ENCODE data around the gene PRKAG2. TPM values are rescaled to one million over a fixed set of nuclear protein-coding genes. Genes with fewer than 3 reads are reported as not detected.

PRKAG2 gene
- total and polyA plus RNA-seq, 2 experiments from 2014 or later, result 9.1 to 14.9 TPM

- no peak for TF ChIP-seq ZNF331 (CRISPR knock-in tag; IDR thresholded peaks at IDR 0.05; ENCODE audit: low read depth)
- no peak for TF ChIP-seq REST (IDR thresholded peaks at IDR 0.05; ENCODE audit: unreplicated experiment)
- no peak for TF ChIP-seq NANOG (IDR thresholded peaks at IDR 0.05; ENCODE audit: borderline replicate concordance)
- no peak for TF ChIP-seq JUNB (IDR thresholded peaks at IDR 0.05; ENCODE audit: unreplicated experiment)
- TF ChIP-seq ETS1 (IDR thresholded peaks at IDR 0.05), result no peak
- no peak for TF ChIP-seq CTCF (conservative IDR thresholded peaks at IDR 0.05; ENCODE audit: low read depth in 2 of 2)
- TF ChIP-seq CREB1 (CRISPR knock-in tag; IDR thresholded peaks at IDR 0.05; ENCODE audit: low read depth), result no peak
- H3K4me1 Mint-ChIP-seq, result no peaks in the 10 kb centered on the region
- no peak overlapping the region for H2AFZ ChIP-seq
- no peaks in the 10 kb centered on the region for H3K36me3 ChIP-seq (ENCODE audit: insufficient read depth)
- peaks cover 2% of the 10 kb centered on the region for H3K27me3 Mint-ChIP-seq (ENCODE audit: insufficient read depth, low read depth, poor library complexity)
- H3K4me3 Mint-ChIP-seq, result no peak overlapping the region
- ATAC-seq (no peak), DNase-seq (ENCODE audit: low spot score) (no peak)
- no peaks in the 10 kb centered on the region for H3K79me2 ChIP-seq (replicated peaks; ENCODE audit: insufficient read depth)
- no peak overlapping the region for H3K4me3 ChIP-seq
- no peaks in the 10 kb centered on the region for H4K20me1 ChIP-seq (replicated peaks; ENCODE audit: insufficient read depth)
- no peak overlapping the region for H3K27ac Mint-ChIP-seq
- H3K36me3 Mint-ChIP-seq (ENCODE audit: low read depth), result no peaks in the 10 kb centered on the region
- no peaks in the 10 kb centered on the region for H3F3A ChIP-seq (replicated peaks; ENCODE audit: low read depth)
- H3K4me1 ChIP-seq (ENCODE audit: insufficient read depth), result no peaks in the 10 kb centered on the region
- H3K9me2 ChIP-seq (ENCODE audit: insufficient read depth), result 0 out of 2 replicates have a peak, but pooled peaks cover 3% of the 10 kb centered on the region
- no peak overlapping the region for H3K4me2 ChIP-seq
- H3K27ac ChIP-seq (ENCODE audit: low read depth), result no peak overlapping the region
- no peaks in the 10 kb centered on the region for H3K27me3 ChIP-seq (ENCODE audit: insufficient read depth)
- no peaks in the 10 kb centered on the region for H3K9me3 Mint-ChIP-seq
These were observed 73.1 kb downstream of the PRKAG2 start for GRCh38 chr7:151803841-151804240.

- Histone ChIP-seq H3K4me3 (no peak overlapping the region), H3K79me2 (replicated peaks; ENCODE audit: insufficient read depth) (no peaks in the 10 kb centered on the region), H3F3A (replicated peaks; ENCODE audit: low read depth) (no peaks in the 10 kb centered on the region), H3K4me2 (no peak overlapping the region), H3K36me3 (ENCODE audit: insufficient read depth) (no peaks in the 10 kb centered on the region), H2AFZ (no peak overlapping the region), H3K4me1 (ENCODE audit: insufficient read depth) (no peaks in the 10 kb centered on the region), H3K27me3 (ENCODE audit: insufficient read depth) (no peaks in the 10 kb centered on the region), H3K27ac (ENCODE audit: low read depth) (no peak overlapping the region), H3K9me2 (ENCODE audit: insufficient read depth) (0 out of 2 replicates have a peak, but pooled peaks cover 3% of the 10 kb centered on the region), H4K20me1 (replicated peaks; ENCODE audit: insufficient read depth) (no peaks in the 10 kb centered on the region)
- TF ChIP-seq ETS1 (IDR thresholded peaks at IDR 0.05), result no peak
- no peak for TF ChIP-seq ZNF114 (CRISPR knock-in tag; IDR thresholded peaks at IDR 0.05)
- no peak for TF ChIP-seq CTCF (conservative IDR thresholded peaks at IDR 0.05; ENCODE audit: low read depth in 2 of 2)
- Mint-ChIP-seq H3K4me1 (no peaks in the 10 kb centered on the region), H3K4me3 (no peak overlapping the region), H3K9me3 (no peaks in the 10 kb centered on the region), H3K27ac (no peak overlapping the region), H3K36me3 (ENCODE audit: low read depth) (no peaks in the 10 kb centered on the region), H3K27me3 (ENCODE audit: insufficient read depth, low read depth, poor library complexity) (peaks cover 2% of the 10 kb centered on the region)
- DNase-seq (ENCODE audit: low spot score), result no peak
- no peak for ATAC-seq
These were observed 74.5 kb downstream of the PRKAG2 start for GRCh38 chr7:151802469-151802846.
